ENCODE results near the gene LTO1. TPM values are rescaled to one million over a fixed set of nuclear protein-coding genes. Genes with fewer than 3 reads are reported as not detected.

The LTO1 gene
- total RNA-seq, 1 experiment from 2014 or later: 36.7 TPM

DNA sequence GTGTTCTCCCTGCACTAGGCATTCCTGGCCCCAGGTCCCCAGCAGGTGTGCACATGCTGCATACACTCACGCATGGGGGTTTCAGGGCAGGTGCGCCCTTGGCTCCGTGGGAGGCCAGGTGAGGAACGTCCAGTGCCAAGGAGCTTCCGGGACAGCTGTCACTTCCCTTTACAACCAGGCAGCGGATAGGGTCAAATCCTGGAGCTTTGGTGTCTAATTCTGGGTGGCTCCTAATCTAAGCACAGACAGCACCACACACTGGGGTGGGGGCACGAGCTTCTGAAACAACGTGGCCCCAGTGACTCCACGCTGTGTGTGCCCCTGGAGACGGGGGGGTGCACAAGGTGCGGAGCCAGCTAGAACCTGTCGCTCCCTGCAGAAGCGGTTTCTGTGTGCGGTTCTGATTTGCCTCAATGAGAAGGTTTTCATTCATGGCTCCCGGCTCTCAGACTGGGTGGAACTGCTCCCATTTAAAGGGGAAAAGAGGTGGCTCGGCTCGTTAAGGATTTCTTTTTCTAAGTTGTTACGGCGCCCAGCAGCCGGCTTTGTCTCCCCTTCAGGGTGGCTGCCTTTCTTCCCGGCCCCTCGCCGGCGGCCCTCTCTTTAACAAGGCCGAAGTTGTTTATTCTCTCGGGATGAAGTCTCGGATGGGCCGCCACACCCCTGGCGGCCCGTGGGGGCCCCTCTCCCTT, 29.2 kb downstream of the LTO1 start:
- peak overlapping the region; percentile 88 for H3K4me3 Mint-ChIP-seq (ENCODE audit: low read depth, unreplicated experiment)
- TF ChIP-seq, protein P1, sequence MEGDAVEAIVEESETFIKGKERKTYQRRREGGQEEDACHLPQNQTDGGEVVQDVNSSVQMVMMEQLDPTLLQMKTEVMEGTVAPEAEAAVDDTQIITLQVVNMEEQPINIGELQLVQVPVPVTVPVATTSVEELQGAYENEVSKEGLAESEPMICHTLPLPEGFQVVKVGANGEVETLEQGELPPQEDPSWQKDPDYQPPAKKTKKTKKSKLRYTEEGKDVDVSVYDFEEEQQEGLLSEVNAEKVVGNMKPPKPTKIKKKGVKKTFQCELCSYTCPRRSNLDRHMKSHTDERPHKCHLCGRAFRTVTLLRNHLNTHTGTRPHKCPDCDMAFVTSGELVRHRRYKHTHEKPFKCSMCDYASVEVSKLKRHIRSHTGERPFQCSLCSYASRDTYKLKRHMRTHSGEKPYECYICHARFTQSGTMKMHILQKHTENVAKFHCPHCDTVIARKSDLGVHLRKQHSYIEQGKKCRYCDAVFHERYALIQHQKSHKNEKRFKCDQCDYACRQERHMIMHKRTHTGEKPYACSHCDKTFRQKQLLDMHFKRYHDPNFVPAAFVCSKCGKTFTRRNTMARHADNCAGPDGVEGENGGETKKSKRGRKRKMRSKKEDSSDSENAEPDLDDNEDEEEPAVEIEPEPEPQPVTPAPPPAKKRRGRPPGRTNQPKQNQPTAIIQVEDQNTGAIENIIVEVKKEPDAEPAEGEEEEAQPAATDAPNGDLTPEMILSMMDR (IDR thresholded peaks at IDR 0.05; ENCODE audit: unreplicated experiment): no peak
- H3K27me3 Mint-ChIP-seq (ENCODE audit: unreplicated experiment): no peaks in the 10 kb centered on the region
- no peak overlapping the region for H3K27ac Mint-ChIP-seq (ENCODE audit: unreplicated experiment)
- no TSS peak for BruUV-seq (replicated peaks)
- H3K4me1 Mint-ChIP-seq (ENCODE audit: low read depth, unreplicated experiment): peaks cover 8% of the 10 kb centered on the region
- CTCF ChIA-PET: interaction anchor here (0.8 kb wide), 1 partner anchor 29 kb away, joined by 3 read pairs; the partner anchor contains the start of gene LTO1
- no peak for DNase-seq
- H3K36me3 Mint-ChIP-seq (ENCODE audit: insufficient read depth, unreplicated experiment): peaks cover 98% of the 10 kb centered on the region
- intact Hi-C loops (cut with micrococcal nuclease; ENCODE audit: unreplicated experiment): no loop called here
- H3K9me3 Mint-ChIP-seq (ENCODE audit: low read depth, unreplicated experiment): no peaks in the 10 kb centered on the region

DNA sequence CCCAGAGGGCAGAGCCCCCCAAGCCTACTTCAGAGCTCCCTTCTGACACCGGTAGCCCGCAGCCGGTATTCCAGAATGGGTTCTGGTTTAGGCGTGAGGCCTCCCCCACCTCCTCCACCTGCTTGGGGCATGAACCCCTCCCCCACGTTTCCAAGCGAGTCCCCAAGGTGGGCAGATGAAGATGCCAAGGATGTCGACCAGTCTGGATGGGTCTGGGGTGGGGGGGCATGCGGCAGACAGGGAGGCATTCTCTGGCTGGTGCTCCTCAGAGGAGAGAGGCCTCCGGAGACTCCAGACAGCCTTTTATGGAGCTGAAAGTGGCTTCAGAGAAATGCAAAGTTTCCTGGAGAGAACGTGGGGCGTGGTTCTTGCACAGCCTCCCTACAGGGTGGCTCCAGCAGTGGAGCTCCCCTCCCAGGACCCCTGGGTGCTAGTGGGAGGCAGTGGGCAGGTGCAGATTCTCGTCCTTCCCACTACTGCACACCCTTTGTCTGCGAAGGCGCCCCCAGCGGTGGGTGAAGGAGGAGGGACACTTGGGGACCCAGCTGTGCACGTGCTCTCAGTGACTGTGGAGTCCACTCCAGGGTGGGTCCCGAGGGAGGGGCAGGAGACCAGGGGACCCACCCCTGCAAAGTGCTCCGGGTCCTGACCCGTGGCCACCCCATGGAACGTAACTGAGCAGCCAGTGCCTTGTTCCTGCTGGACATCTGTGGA, 30.0 kb downstream of the LTO1 start:
- intact Hi-C loops (cut with micrococcal nuclease; ENCODE audit: unreplicated experiment): loop anchor here (5.0 kb wide), 2 partner anchors 148 to 203 kb away; no protein-coding TSS in a partner anchor
- BruUV-seq (replicated peaks): no TSS peak
- no peak for DNase-seq
- Mint-ChIP-seq H3K36me3 (ENCODE audit: insufficient read depth, unreplicated experiment) (peaks cover 98% of the 10 kb centered on the region), H3K27me3 (ENCODE audit: unreplicated experiment) (no peaks in the 10 kb centered on the region), H3K4me3 (ENCODE audit: low read depth, unreplicated experiment) (peak overlapping the region; percentile 88), H3K4me1 (ENCODE audit: low read depth, unreplicated experiment) (peaks cover 8% of the 10 kb centered on the region), H3K27ac (ENCODE audit: unreplicated experiment) (no peak overlapping the region), H3K9me3 (ENCODE audit: low read depth, unreplicated experiment) (no peaks in the 10 kb centered on the region)
- TF ChIP-seq, protein P1 (IDR thresholded peaks at IDR 0.05; ENCODE audit: unreplicated experiment): no peak
- CTCF ChIA-PET: interaction anchor here (0.8 to 2.5 kb wide), 7 partner anchors 25 to 546 kb away, joined by 3 to 23 read pairs (median 5); partner anchors contain the start of genes LTO1 and MYEOV

DNA sequence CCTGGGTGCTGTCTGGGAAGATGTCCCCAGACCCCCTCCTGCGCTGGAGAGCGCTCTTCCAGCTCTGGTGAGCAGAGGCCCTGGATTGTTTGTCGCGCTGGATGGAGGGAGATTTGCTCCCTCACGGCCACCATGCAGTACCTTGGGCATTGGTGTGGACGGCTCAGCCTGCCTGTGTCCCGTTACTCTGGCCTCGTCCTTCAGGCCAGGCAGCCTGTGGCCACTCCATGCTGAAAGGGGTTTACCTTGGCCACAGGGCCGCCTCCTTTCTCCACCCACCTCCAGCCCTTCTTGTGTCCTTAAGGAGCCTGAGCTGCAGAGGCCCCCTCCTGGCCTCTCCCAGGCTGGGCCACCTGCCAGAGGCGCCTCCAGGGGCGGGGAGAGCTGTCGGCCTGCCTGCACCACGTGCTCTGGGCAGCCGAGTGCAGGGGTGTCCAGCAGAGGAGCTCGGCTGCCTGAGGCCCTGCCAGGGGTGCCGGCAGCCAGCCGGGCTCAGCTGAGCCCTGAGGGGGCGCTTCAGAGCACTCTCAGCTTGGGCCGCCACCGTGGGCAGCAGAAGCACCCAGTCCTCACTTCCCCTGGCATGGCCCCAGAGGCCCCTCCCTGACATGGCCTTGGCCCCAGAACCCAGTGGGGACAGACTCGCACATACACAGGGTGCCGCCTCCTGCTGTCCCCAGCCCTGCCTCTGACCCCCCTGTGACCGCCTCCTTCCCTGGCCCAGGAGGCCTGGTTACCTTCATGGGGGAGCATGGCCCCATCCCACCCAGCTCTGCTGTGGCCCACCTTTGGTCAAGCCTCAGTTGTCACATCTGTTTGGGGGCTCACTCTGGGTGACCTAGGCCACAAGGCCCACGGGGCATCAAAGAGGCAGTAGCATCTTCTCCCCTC, 30.8 kb downstream of the LTO1 start:
- CTCF ChIA-PET: interaction anchor here (0.8 to 2.5 kb wide), 7 partner anchors 25 to 545 kb away, joined by 3 to 23 read pairs (median 5); partner anchors contain the start of gene MYEOV
- Mint-ChIP-seq H3K36me3 (ENCODE audit: insufficient read depth, unreplicated experiment) (peaks cover 98% of the 10 kb centered on the region), H3K27ac (ENCODE audit: unreplicated experiment) (peak overlapping the region; percentile 89), H3K4me3 (ENCODE audit: low read depth, unreplicated experiment) (peak overlapping the region; percentile 88), H3K9me3 (ENCODE audit: low read depth, unreplicated experiment) (no peaks in the 10 kb centered on the region), H3K27me3 (ENCODE audit: unreplicated experiment) (no peaks in the 10 kb centered on the region), H3K4me1 (ENCODE audit: low read depth, unreplicated experiment) (peaks cover 8% of the 10 kb centered on the region)
- BruUV-seq (replicated peaks): no TSS peak
- TF ChIP-seq, protein P1 (IDR thresholded peaks at IDR 0.05; ENCODE audit: unreplicated experiment): no peak
- intact Hi-C loops (cut with micrococcal nuclease; ENCODE audit: unreplicated experiment): loop anchor here (5.0 kb wide), 2 partner anchors 147 to 202 kb away; no protein-coding TSS in a partner anchor
- peak; percentile 86 for DNase-seq

DNA sequence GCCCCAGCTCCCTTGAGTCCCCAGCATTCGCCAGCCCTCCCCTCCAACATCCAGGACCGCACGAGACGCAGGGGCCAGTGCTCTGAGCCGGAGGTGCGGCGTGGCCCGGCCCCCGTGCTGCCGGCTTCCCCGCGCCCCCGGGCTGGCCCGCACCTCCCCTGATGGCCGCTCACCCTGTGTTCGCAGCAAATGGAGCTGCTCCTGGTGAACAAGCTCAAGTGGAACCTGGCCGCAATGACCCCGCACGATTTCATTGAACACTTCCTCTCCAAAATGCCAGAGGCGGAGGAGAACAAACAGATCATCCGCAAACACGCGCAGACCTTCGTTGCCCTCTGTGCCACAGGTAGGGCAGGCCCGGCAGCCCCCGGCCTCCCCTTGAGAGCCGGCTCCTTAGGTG, 31.5 kb downstream of the LTO1 start:
- H3K9me3 Mint-ChIP-seq (ENCODE audit: low read depth, unreplicated experiment): no peaks in the 10 kb centered on the region
- peaks cover 98% of the 10 kb centered on the region for H3K36me3 Mint-ChIP-seq (ENCODE audit: insufficient read depth, unreplicated experiment)
- intact Hi-C loops (cut with micrococcal nuclease; ENCODE audit: unreplicated experiment): loop anchor here (1.0 to 5.0 kb wide), 3 partner anchors 146 to 542 kb away; no protein-coding TSS in a partner anchor
- no peak for DNase-seq
- no peaks in the 10 kb centered on the region for H3K27me3 Mint-ChIP-seq (ENCODE audit: unreplicated experiment)
- CTCF ChIA-PET: interaction anchor here (0.6 to 2.5 kb wide), 7 partner anchors 26 to 654 kb away, joined by 3 to 23 read pairs (median 5); partner anchors contain the start of gene MYEOV
- peaks cover 8% of the 10 kb centered on the region for H3K4me1 Mint-ChIP-seq (ENCODE audit: low read depth, unreplicated experiment)
- H3K27ac Mint-ChIP-seq (ENCODE audit: unreplicated experiment): peak overlapping the region; percentile 89
- BruUV-seq (replicated peaks): no TSS peak
- H3K4me3 Mint-ChIP-seq (ENCODE audit: low read depth, unreplicated experiment): peak overlapping the region; percentile 88
- TF ChIP-seq, protein P1 (IDR thresholded peaks at IDR 0.05; ENCODE audit: unreplicated experiment): peak; percentile 16
